ENCODE measurements around the gene TET2.

- no peak for TF ChIP-seq POLR2A (IDR thresholded peaks at IDR 0.05; ENCODE audit: low read depth, low read length)
- no peak for TF ChIP-seq TAF1 (IDR thresholded peaks at IDR 0.05; ENCODE audit: low read depth, low read length)
These were observed 125.3 kb downstream of the TET2 start for GRCh38 chr4:105272002-105272401.

Measured in GM12891 (cell line).